Medulla oblongata (tissue), 1 donor: ENCODE data around the gene CNPY4.
"Not testable (repeated sequence)": the region's sequence is repeated elsewhere in the genome, so short reads cannot be mapped to it uniquely, and the experiment has no call there.

Experiments
- DNase-seq: peaks from one replicate; pipeline ENCODE4 v3.0.0-alpha.2; 2015; ENCODE audit errors: extremely low spot score

CNPY4 gene

GRCh38 chr7:100119970-100120732, 717 bp downstream of the CNPY4 start:
- DNase-seq = peak; percentile 85

GRCh38 chr7:100120733-100121036, 1.3 kb downstream of the CNPY4 start:
- no peak for DNase-seq

GRCh38 chr7:100122067-100122466, 2.6 kb downstream of the CNPY4 start:
- DNase-seq = no peak

- DNase-seq = no peak
These were observed 3.1 kb downstream of the CNPY4 start for GRCh38 chr7:100122568-100122967.

- DNase-seq = no peak
These were observed 5.1 kb downstream of the CNPY4 start for GRCh38 chr7:100124301-100125230.

GRCh38 chr7:100126239-100126930, 7.0 kb downstream of the CNPY4 start:
- no peak for DNase-seq

- peak; percentile 94 for DNase-seq
These were observed 7.8 kb downstream of the CNPY4 start, which contains the start of gene MBLAC1 for GRCh38 chr7:100126931-100127865. MBLAC1 (plus strand) TSS chr7:100126967; CDS start chr7:100127396, 429 bp downstream.

- no peak for DNase-seq
These were observed 8.6 kb downstream of the CNPY4 start for GRCh38 chr7:100127866-100128636.

- DNase-seq = no peak
These were observed 9.2 kb downstream of the CNPY4 start for GRCh38 chr7:100128637-100128963.

GRCh38 chr7:100130220-100130607, 10.8 kb downstream of the CNPY4 start:
- not testable (repeated sequence) for DNase-seq

GRCh38 chr7:100130608-100131453, 11.4 kb downstream of the CNPY4 start:
- peak; percentile 72 for DNase-seq

- no peak for DNase-seq
These were observed 12.7 kb downstream of the CNPY4 start for GRCh38 chr7:100132126-100132525.

GRCh38 chr7:100132697-100133151, 13.3 kb downstream of the CNPY4 start:
- DNase-seq = peak; percentile 71

- DNase-seq = no peak
These were observed 18.7 kb downstream of the CNPY4 start for GRCh38 chr7:100137851-100138760.

GRCh38 chr7:100141555-100141949, 22.1 kb downstream of the CNPY4 start:
- DNase-seq = no peak

- no peak for DNase-seq
These were observed 23.0 kb downstream of the CNPY4 start for GRCh38 chr7:100142461-100142860.

GRCh38 chr7:100146350-100146749, 26.9 kb downstream of the CNPY4 start:
- DNase-seq = not testable (repeated sequence)

- no peak for DNase-seq
These were observed 27.8 kb downstream of the CNPY4 start for GRCh38 chr7:100147278-100147677.

- DNase-seq = no peak
These were observed 28.8 kb downstream of the CNPY4 start for GRCh38 chr7:100148225-100148558.
